HG03159 (cell line): ENCODE results near the gene MED8.
"Not testable (repeated sequence)": the region's sequence is repeated elsewhere in the genome, so short reads cannot be mapped to it uniquely, and the experiment has no call there.

Experiments used
- ATAC-seq: cut with Tn5 transposase; IDR thresholded peaks from one replicate; pipeline ENCODE4 v1.9.1; 2021; ENCODE audit warnings: mild to moderate bottlenecking, moderate library complexity; ENCODE audit not compliant: unreplicated experiment

MED8 gene

GRCh38 chr1:43387976-43388599 is 1.5 kb downstream of the MED8 start:
- no peak for ATAC-seq

GRCh38 chr1:43386676-43387075 is 2.9 kb downstream of the MED8 start:
- ATAC-seq, result no peak

GRCh38 chr1:43383449-43383848 is 6.2 kb downstream of the MED8 start:
- no peak for ATAC-seq

GRCh38 chr1:43382027-43382779 is 7.4 kb downstream of the MED8 start:
- ATAC-seq, result no peak

- ATAC-seq, result no peak
Measured at GRCh38 chr1:43381612-43382011, 8.0 kb downstream of the MED8 start.

GRCh38 chr1:43379476-43379875 is 10.1 kb downstream of the MED8 start:
- ATAC-seq, result no peak

GRCh38 chr1:43377831-43378230 is 11.8 kb downstream of the MED8 start:
- no peak for ATAC-seq

- no peak for ATAC-seq
Measured at GRCh38 chr1:43376723-43377235, 12.8 kb downstream of the MED8 start.

GRCh38 chr1:43373066-43373940 is 16.3 kb downstream of the MED8 start:
- ATAC-seq, result no peak

- ATAC-seq, result no peak
Measured at GRCh38 chr1:43372172-43372571, 17.4 kb downstream of the MED8 start.

- ATAC-seq, result no peak
Measured at GRCh38 chr1:43370564-43370963, 19.0 kb downstream of the MED8 start.

GRCh38 chr1:43369779-43370178 is 19.8 kb downstream of the MED8 start:
- ATAC-seq, result not testable (repeated sequence)

- no peak for ATAC-seq
Measured at GRCh38 chr1:43368646-43369020, 21.0 kb downstream of the MED8 start.

GRCh38 chr1:43367904-43368645 is 21.5 kb downstream of the MED8 start, which contains the start of gene ELOVL1:
TSS of gene ELOVL1 (minus strand) at chr1:43368011. CDS start at chr1:43365609, 2,402 bp downstream.
- peak; percentile 77 for ATAC-seq

GRCh38 chr1:43367026-43367903 is 22.3 kb downstream of the MED8 start:
- peak; percentile 31 for ATAC-seq

- no peak for ATAC-seq
Measured at GRCh38 chr1:43366601-43367025, 23.0 kb downstream of the MED8 start.

GRCh38 chr1:43366179-43366578 is 23.4 kb downstream of the MED8 start:
- no peak for ATAC-seq

- ATAC-seq, result no peak
Measured at GRCh38 chr1:43365678-43366077, 23.9 kb downstream of the MED8 start.

- no peak for ATAC-seq
Measured at GRCh38 chr1:43363935-43364525, 25.6 kb downstream of the MED8 start.
